ENCODE measurements around the gene IPCEF1. TPM values are rescaled to one million over a fixed set of nuclear protein-coding genes. Genes with fewer than 3 reads are reported as not detected.

Gene IPCEF1
- total RNA-seq, 1 donor from 2014 or later = not detected

GRCh38 chr6:154143753-154144152 is 212.8 kb downstream of the IPCEF1 start:
- Mint-ChIP-seq H3K27me3 (ENCODE audit: low read depth) (peaks cover 2% of the 10 kb centered on the region), H3K4me3 (ENCODE audit: unreplicated experiment) (no peak overlapping the region), H3K27ac (ENCODE audit: unreplicated experiment) (no peak overlapping the region), H3K9me3 (ENCODE audit: low read depth) (no peaks in the 10 kb centered on the region), H3K36me3 (ENCODE audit: low read depth) (no peaks in the 10 kb centered on the region), H3K4me1 (ENCODE audit: low read depth) (no peaks in the 10 kb centered on the region)
- no peak for TF ChIP-seq CTCF (IDR thresholded peaks at IDR 0.05)
- no peak for DNase-seq (ENCODE audit: low spot score)

- Mint-ChIP-seq H3K27ac (ENCODE audit: unreplicated experiment) (no peak overlapping the region), H3K4me1 (ENCODE audit: low read depth) (no peaks in the 10 kb centered on the region)
Observed at GRCh38 chr6:154140743-154141142, 215.9 kb downstream of the IPCEF1 start.

GRCh38 chr6:154139892-154140291 is 216.7 kb downstream of the IPCEF1 start:
- no peaks in the 10 kb centered on the region for H3K36me3 Mint-ChIP-seq (ENCODE audit: low read depth)
- no peak for TF ChIP-seq CTCF (IDR thresholded peaks at IDR 0.05)
- no peaks in the 10 kb centered on the region for H3K4me1 Mint-ChIP-seq (ENCODE audit: low read depth)

More at GRCh38 chr6:154140743-154141142, 215.9 kb downstream of the IPCEF1 start:
- no peaks in the 10 kb centered on the region for H3K36me3 Mint-ChIP-seq (ENCODE audit: low read depth)
- H3K9me3 Mint-ChIP-seq (ENCODE audit: low read depth) = no peaks in the 10 kb centered on the region
- no peak for TF ChIP-seq CTCF (IDR thresholded peaks at IDR 0.05)
- no peak overlapping the region for H3K4me3 Mint-ChIP-seq (ENCODE audit: unreplicated experiment)
- peaks cover 5% of the 10 kb centered on the region for H3K27me3 Mint-ChIP-seq (ENCODE audit: low read depth)
- no peak for DNase-seq (ENCODE audit: low spot score)

GRCh38 chr6:154138793-154139192 is 217.8 kb downstream of the IPCEF1 start:
- Mint-ChIP-seq H3K9me3 (ENCODE audit: low read depth) (no peaks in the 10 kb centered on the region), H3K36me3 (ENCODE audit: low read depth) (no peaks in the 10 kb centered on the region), H3K4me1 (ENCODE audit: low read depth) (no peaks in the 10 kb centered on the region), H3K27me3 (ENCODE audit: low read depth) (peaks cover 5% of the 10 kb centered on the region), H3K4me3 (ENCODE audit: unreplicated experiment) (no peak overlapping the region), H3K27ac (ENCODE audit: unreplicated experiment) (no peak overlapping the region)
- TF ChIP-seq CTCF (IDR thresholded peaks at IDR 0.05) = no peak
- DNase-seq (ENCODE audit: low spot score) = no peak

More at GRCh38 chr6:154139892-154140291, 216.7 kb downstream of the IPCEF1 start:
- H3K4me3 Mint-ChIP-seq (ENCODE audit: unreplicated experiment) = no peak overlapping the region
- H3K27me3 Mint-ChIP-seq (ENCODE audit: low read depth) = peaks cover 5% of the 10 kb centered on the region
- H3K27ac Mint-ChIP-seq (ENCODE audit: unreplicated experiment) = no peak overlapping the region
- H3K9me3 Mint-ChIP-seq (ENCODE audit: low read depth) = no peaks in the 10 kb centered on the region
- no peak for DNase-seq (ENCODE audit: low spot score)

GRCh38 chr6:154134471-154135147 is 222.0 kb downstream of the IPCEF1 start:
- Mint-ChIP-seq H3K27ac (ENCODE audit: unreplicated experiment) (no peak overlapping the region), H3K36me3 (ENCODE audit: low read depth) (peaks cover 1% of the 10 kb centered on the region), H3K27me3 (ENCODE audit: low read depth) (peaks cover 2% of the 10 kb centered on the region), H3K4me3 (ENCODE audit: unreplicated experiment) (no peak overlapping the region), H3K9me3 (ENCODE audit: low read depth) (no peaks in the 10 kb centered on the region), H3K4me1 (ENCODE audit: low read depth) (no peaks in the 10 kb centered on the region)
- TF ChIP-seq CTCF (IDR thresholded peaks at IDR 0.05) = no peak
- no peak for DNase-seq (ENCODE audit: low spot score)
